Measurements from ENCODE around the gene RHOH. TPM values are rescaled to one million over a fixed set of nuclear protein-coding genes. Genes with fewer than 3 reads are reported as not detected.

RHOH gene
- total and polyA plus RNA-seq, 10 of the 15 experiments (the other 5 are each of a cell fraction or from before 2014, with no cell fraction given): 46.5 to 120 (median 57.9) TPM

GRCh38 chr4:40228497-40229365 is 31.9 kb downstream of the RHOH start:
- H3K4me1 ChIP-seq (ENCODE audit: control insufficient read depth, insufficient read depth, low read length): peaks cover 59% of the 10 kb centered on the region
- FAIRE-seq (peak; percentile 78), ATAC-seq (peak; percentile 56), DNase-seq (ENCODE audit: low read depth, low spot score) (peak; percentile 77)
- H3K9me3 ChIP-seq (replicated peaks; ENCODE audit: control insufficient read depth, insufficient read depth, low read length): no peaks in the 10 kb centered on the region
- ChIA-PET CTCF (interaction anchor here (0.7 to 5.0 kb wide), 17 partner anchors 9 to 171 kb away, joined by 3 to 27 read pairs (median 5); no protein-coding TSS in a partner anchor), POLR2A (interaction anchor here (0.6 to 3.8 kb wide), 15 partner anchors 12 to 173 kb away, joined by 3 to 22 read pairs (median 4); partner anchors contain the start of gene N4BP2), SMC1A (ENCODE audit: uncharacterized antibody, unreplicated experiment) (interaction anchor here (0.6 to 9.4 kb wide), 20 partner anchors 9 to 205 kb away, joined by 3 to 160 read pairs (median 4); no protein-coding TSS in a partner anchor), RAD21 (ENCODE audit: unreplicated experiment) (interaction anchor here (0.6 to 6.2 kb wide), 26 partner anchors 9 to 490 kb away, joined by 3 to 56 read pairs (median 4); partner anchors contain the start of gene RHOH)
- no TSS peak for BruUV-seq (replicated peaks)
- H3K4me2 ChIP-seq (ENCODE audit: control insufficient read depth, insufficient read depth): peak overlapping the region; percentile 75
- H3K79me2 ChIP-seq (ENCODE audit: control insufficient read depth, insufficient read depth, low read length): peaks cover 95% of the 10 kb centered on the region
- WGBS (ENCODE audit: insufficient coverage, insufficient replicate concordance, low lambda C conversion rate, missing lambda C conversion rate): 12% methylated on average over 10 of the region's 10 CpGs
- no peak overlapping the region for H2AFZ ChIP-seq (ENCODE audit: control insufficient read depth, low read depth, low read length)
- peaks cover 4% of the 10 kb centered on the region; the same call in 1 of the 2 replicates for H4K20me1 ChIP-seq (ENCODE audit: control insufficient read depth, insufficient read depth)
- peak overlapping the region; percentile 13; the same call in 1 of the 2 replicates for H3K4me3 ChIP-seq
- H3K36me3 ChIP-seq (ENCODE audit: control insufficient read depth in 2 of 2, insufficient read depth in 2 of 2, low read length in 1 of 2): peaks cover 15 to 36% of the 10 kb centered on the region in 2 experiments
- no peaks in the 10 kb centered on the region for H3K27me3 ChIP-seq (replicated peaks in 1 of 2; ENCODE audit: control insufficient read depth in 2 of 2, insufficient read depth in 2 of 2, low read length in 1 of 2)
- intact Hi-C loops (cut with micrococcal nuclease; ENCODE audit: unreplicated experiment) (loop anchor here (1.0 to 5.0 kb wide), 5 partner anchors 44 to 171 kb away; partner anchors contain the start of gene N4BP2), in situ Hi-C loops (cut with MboI) (no loop called here)
- H3K9ac ChIP-seq (ENCODE audit: control insufficient read depth, insufficient read depth, low read length): peak overlapping the region; percentile 12; the same call in 1 of the 2 replicates
- peak overlapping the region; percentile 84 for H3K27ac ChIP-seq (ENCODE audit: control insufficient read depth, insufficient read depth)
- TF ChIP-seq MEF2A (IDR thresholded peaks at IDR 0.05; ENCODE audit: insufficient read depth, low read depth, low read length): peak; percentile 82
- no peak for TF ChIP-seq ASH2L (IDR thresholded peaks at IDR 0.05; ENCODE audit: borderline replicate concordance, low read depth)
- no peak for TF ChIP-seq FOXK2 (IDR thresholded peaks at IDR 0.05)
- TF ChIP-seq SP1 (IDR thresholded peaks at IDR 0.05; ENCODE audit: low read depth, low read length): no peak
- TF ChIP-seq, protein P1, sequence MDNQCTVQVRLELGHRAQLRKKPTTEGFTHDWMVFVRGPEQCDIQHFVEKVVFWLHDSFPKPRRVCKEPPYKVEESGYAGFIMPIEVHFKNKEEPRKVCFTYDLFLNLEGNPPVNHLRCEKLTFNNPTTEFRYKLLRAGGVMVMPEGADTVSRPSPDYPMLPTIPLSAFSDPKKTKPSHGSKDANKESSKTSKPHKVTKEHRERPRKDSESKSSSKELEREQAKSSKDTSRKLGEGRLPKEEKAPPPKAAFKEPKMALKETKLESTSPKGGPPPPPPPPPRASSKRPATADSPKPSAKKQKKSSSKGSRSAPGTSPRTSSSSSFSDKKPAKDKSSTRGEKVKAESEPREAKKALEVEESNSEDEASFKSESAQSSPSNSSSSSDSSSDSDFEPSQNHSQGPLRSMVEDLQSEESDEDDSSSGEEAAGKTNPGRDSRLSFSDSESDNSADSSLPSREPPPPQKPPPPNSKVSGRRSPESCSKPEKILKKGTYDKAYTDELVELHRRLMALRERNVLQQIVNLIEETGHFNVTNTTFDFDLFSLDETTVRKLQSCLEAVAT (IDR thresholded peaks at IDR 0.05): 0 out of 2 replicates have a peak, but pooled peaks have one; percentile 29
- no peak for TF ChIP-seq LARP7 (IDR thresholded peaks at IDR 0.05)
- TF ChIP-seq, protein P2, sequence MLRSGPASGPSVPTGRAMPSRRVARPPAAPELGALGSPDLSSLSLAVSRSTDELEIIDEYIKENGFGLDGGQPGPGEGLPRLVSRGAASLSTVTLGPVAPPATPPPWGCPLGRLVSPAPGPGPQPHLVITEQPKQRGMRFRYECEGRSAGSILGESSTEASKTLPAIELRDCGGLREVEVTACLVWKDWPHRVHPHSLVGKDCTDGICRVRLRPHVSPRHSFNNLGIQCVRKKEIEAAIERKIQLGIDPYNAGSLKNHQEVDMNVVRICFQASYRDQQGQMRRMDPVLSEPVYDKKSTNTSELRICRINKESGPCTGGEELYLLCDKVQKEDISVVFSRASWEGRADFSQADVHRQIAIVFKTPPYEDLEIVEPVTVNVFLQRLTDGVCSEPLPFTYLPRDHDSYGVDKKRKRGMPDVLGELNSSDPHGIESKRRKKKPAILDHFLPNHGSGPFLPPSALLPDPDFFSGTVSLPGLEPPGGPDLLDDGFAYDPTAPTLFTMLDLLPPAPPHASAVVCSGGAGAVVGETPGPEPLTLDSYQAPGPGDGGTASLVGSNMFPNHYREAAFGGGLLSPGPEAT (IDR thresholded peaks at IDR 0.05; ENCODE audit: low read depth): peak; percentile 70
- TF ChIP-seq EP300 (IDR thresholded peaks at IDR 0.05; ENCODE audit: borderline replicate concordance in 1 of 2, control insufficient read depth in 1 of 2, low read depth in 2 of 2, low read length in 2 of 2): peak in 1 of 2 experiments; percentile 66; a peak in 3 of 4 replicates
- TF ChIP-seq EZH2 (IDR thresholded peaks at IDR 0.05; ENCODE audit: borderline replicate concordance, control insufficient read depth, low read depth, low read length): no peak
- peak; percentile 60; the same call in 1 of the 2 replicates for TF ChIP-seq TCF3 (IDR thresholded peaks at IDR 0.05; ENCODE audit: borderline replicate concordance, insufficient read depth, low read depth, low read length)
- TF ChIP-seq CEBPB (IDR thresholded peaks at IDR 0.05; ENCODE audit: borderline replicate concordance in 1 of 2, low read depth in 2 of 2, low read length in 2 of 2): peak in 1 of 2 experiments; percentile 81; a peak in 2 of 4 replicates
- TF ChIP-seq, protein P3, sequence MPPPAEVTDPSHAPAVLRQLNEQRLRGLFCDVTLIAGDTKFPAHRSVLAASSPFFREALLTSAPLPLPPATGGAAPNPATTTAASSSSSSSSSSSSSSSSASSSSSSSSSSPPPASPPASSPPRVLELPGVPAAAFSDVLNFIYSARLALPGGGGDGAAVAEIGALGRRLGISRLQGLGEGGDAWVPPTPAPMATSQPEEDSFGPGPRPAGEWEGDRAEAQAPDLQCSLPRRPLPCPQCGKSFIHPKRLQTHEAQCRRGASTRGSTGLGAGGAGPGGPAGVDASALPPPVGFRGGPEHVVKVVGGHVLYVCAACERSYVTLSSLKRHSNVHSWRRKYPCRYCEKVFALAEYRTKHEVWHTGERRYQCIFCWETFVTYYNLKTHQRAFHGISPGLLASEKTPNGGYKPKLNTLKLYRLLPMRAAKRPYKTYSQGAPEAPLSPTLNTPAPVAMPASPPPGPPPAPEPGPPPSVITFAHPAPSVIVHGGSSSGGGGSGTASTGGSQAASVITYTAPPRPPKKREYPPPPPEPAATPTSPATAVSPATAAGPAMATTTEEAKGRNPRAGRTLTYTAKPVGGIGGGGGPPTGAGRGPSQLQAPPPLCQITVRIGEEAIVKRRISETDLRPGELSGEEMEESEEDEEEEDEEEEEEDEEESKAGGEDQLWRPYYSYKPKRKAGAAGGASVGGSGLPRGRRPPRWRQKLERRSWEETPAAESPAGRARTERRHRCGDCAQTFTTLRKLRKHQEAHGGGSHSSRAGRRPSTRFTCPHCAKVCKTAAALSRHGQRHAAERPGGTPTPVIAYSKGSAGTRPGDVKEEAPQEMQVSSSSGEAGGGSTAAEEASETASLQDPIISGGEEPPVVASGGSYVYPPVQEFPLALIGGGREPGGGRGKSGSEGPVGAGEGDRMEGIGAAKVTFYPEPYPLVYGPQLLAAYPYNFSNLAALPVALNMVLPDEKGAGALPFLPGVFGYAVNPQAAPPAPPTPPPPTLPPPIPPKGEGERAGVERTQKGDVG (CRISPR knock-in tag; IDR thresholded peaks at IDR 0.05): no peak

Measured in GM12878 (cell line).